ENCODE results near the gene PRDM16.

PRDM16 gene

GRCh38 chr1:3475839-3476573, 407.0 kb downstream of the PRDM16 start:
- DNase-seq (ENCODE audit: low read depth), result no peak

DNA sequence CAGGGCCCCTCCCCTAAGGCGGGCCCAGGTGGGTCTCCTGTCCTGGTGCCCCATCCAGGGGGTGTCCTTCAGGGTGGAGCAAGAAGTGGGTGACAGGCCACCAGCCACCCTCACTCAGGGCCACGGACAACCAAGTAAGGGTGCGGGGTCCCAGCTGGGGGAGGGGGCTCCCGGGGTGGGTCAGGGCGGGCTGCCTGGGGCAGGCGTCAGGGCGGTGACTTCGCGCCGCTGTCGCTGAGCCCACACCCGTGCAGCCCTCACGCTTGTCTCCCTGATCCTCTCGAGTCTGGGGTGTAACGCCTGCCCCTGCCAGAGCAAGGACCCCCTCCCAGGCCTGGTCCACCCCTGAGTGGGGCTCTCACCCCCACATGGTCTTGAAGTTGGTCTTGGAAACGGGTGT, 407.7 kb downstream of the PRDM16 start:
- no peak for DNase-seq (ENCODE audit: low read depth)

DNA sequence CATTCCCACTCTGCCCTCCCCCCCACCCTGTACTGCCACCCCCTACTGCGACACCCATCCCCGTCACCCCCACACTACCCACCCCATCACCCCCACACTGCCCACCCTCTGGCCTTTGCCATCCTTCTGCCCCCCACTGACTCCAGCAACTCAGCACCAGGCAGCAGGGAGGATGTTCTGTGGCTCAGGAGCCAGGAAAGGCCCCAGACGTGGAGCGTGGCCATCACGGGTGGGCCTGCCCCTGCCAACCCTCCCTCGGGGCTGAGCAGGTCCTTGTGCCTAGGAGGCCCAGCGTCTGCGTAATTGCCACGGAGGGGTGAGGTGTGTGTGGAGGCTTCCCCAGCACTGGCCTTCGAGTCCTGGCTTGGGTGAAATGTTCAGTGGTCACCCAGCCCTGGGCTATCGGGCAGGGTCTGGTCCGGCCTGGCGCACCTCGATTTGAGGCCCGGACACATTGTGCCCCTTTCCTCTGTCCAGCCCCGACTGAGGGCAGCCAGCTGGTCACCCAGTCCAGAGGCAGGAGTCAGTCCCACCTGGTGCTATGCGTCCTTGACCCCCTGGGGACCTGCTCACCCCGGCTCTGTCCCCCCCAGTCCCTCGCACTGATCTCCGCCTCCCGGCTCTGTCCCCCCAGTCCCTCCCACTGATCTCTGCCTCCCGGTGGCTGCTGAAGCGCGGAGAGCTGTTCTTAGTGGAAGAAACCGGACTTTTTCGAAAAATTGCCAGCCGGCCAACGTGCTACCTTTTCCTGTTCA, 408.4 kb downstream of the PRDM16 start:
- DNase-seq (ENCODE audit: low read depth), result no peak

GRCh38 chr1:3478187-3478586, 409.2 kb downstream of the PRDM16 start:
- DNase-seq (ENCODE audit: low read depth), result no peak

GRCh38 chr1:3479511-3480368, 410.7 kb downstream of the PRDM16 start:
- no peak for DNase-seq (ENCODE audit: low read depth)

DNA sequence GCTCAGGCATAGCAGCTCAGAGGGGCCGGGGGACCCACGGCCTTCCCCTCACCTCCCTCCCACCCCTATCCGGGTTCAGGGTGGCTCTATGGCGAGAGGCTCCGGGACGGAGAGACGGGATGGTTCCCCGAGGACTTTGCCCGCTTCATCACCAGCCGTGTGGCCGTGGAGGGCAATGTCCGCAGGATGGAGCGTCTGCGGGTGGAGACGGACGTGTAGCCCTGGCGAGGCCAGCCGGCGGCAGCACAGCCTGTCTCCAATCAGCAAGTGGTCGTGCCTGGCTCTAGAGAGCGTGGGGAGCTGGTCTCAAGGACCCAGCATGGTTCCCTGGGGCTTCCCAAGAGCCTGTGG, 411.3 kb downstream of the PRDM16 start:
- no peak for DNase-seq (ENCODE audit: low read depth)

- no peak for DNase-seq (ENCODE audit: low read depth)
These were observed 412.0 kb downstream of the PRDM16 start for GRCh38 chr1:3481046-3481445.

- DNase-seq (ENCODE audit: low read depth), result no peak
These were observed 412.9 kb downstream of the PRDM16 start for GRCh38 chr1:3481836-3482375.

- no peak for DNase-seq (ENCODE audit: low read depth)
These were observed 413.4 kb downstream of the PRDM16 start for GRCh38 chr1:3482378-3482849.

DNA sequence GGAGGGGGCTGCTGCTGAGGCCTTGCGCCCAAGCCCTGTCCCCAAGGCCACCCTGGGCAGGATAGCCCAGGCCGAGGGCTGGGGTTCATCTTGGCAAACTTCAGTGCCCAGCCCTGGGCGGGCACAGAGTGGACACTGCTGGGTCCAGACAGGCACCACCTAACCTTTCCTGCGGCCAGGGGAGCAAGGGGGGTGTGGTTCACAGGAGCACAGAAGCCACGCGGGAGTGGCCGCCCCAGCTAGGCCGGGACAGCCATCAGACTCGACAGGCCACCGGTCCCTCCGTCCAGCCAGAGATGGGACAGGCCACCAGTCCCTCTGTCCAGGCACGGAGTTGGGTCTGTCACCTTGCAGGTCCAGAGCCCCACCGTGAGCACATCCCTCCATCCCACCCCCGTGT, 414.4 kb downstream of the PRDM16 start:
- no peak for DNase-seq (ENCODE audit: low read depth)

GRCh38 chr1:3483801-3484444, 414.9 kb downstream of the PRDM16 start:
- DNase-seq (ENCODE audit: low read depth), result no peak

DNA sequence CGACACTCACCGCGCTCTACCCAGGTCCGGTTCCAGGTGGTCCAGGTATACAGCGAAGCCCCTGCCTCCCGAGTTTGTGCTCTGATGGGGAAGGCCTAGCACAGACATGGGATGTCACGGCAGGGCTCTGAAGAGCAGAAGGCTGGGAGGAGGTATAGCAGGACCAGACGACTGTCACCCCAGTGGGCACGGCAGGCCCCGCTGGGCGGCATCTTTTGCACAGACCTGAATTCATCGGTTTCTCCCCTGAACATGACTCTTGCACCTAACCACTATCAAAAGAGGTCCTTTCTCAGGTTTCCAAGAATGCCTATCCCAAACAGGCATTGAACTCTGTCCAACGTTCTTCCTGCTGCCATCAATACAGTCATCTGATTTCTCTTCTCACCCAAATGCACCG, 416.0 kb downstream of the PRDM16 start:
- no peak for DNase-seq (ENCODE audit: low read depth)
